B cell (primary cell): ENCODE data around the gene SYNE2. TPM values are rescaled to one million over a fixed set of nuclear protein-coding genes. Genes with fewer than 3 reads are reported as not detected.

Source experiments
- polyA plus RNA-seq: library from polyadenylated mRNA; depleted of rRNA; stranded (reverse); fragments of >200 nt; gene quantifications from 2 replicates; pipeline ENCODE4 v1.2.3, GENCODE V29; 2012
- small RNA-seq: library from RNA; depleted of rRNA; stranded (forward); fragments of <200 nt; gene quantifications from one replicate; pipeline ENCODE3, GENCODE V24; 2012; ENCODE audit warnings: low replicate concordance, low read depth; ENCODE audit not compliant: insufficient read length
- total RNA-seq, 2 donors: library from RNA; stranded (reverse); fragments of 120-200 nt in 1 of 2; gene quantifications; 1 replicate in 1 of 2; 2 replicates in 1 of 2; pipeline versions ENCODE4 v1.2.3 to v1.2.4, GENCODE V29; 2013 to 2022

The SYNE2 gene
- total and polyA plus RNA-seq, 2 donors (not counting 1 experiment from before 2014, with no cell fraction given): 39.5 to 105 TPM

Small RNA genes within 50 kb of the gene (small RNA-seq; reads per million reads assigned to genes)
- gene MIR548H1 (not detected), gene RF00019 (not detected), gene RPS28P1 (not detected)

Other genes with a start within 250 kb of the SYNE2 start
- 19.0 and 21.8 TPM in 2 replicates for gene WDR89, start 211.1 kb upstream of the SYNE2 start, total RNA-seq
- gene WDR89, start 211.1 kb upstream of the SYNE2 start, polyA plus RNA-seq: 5.9 and 6.1 TPM in 2 replicates
- gene SGPP1, start 124.9 kb upstream of the SYNE2 start, total RNA-seq: 44.3 and 46.4 TPM in 2 replicates
- 13.8 and 19.0 TPM in 2 replicates for gene SGPP1, start 124.9 kb upstream of the SYNE2 start, polyA plus RNA-seq